K562 (cell line): Measurements from ENCODE around the gene SVBP. TPM values are rescaled to one million over a fixed set of nuclear protein-coding genes. Genes with fewer than 3 reads are reported as not detected.

Experiments used
- BHLHE40 ChIP-seq: IDR thresholded peaks from 2 replicates; pipeline ENCODE4 v1.6.1; 2011; ENCODE audit warnings: low read length, improper control_type of control experiment
- CBX1 ChIP-seq: sonication (generic); IDR thresholded peaks from 2 replicates; pipeline ENCODE4 v1.6.1; 2016; ENCODE audit warnings: antibody characterized with exemption, low read depth, mild to moderate bottlenecking
- CGGBP1 ChIP-seq: fragments of 250-450 bp; sonication (Bioruptor Pico); IDR thresholded peaks from 2 replicates; pipeline ENCODE4 v1.9.0; 2021; ENCODE audit warnings: mild to moderate bottlenecking
- FOXM1 ChIP-seq, 2 experiments: fragments of 450-650 bp in 1 of 2; sonication (generic) in 1 of 2; formaldehyde crosslinking in 1 of 2; IDR thresholded peaks; 2 replicates each; pipeline versions ENCODE4 v1.6.1 to v1.9.0; 2017 to 2022; ENCODE audit warnings: low read depth in 2 of 2, mild to moderate bottlenecking in 2 of 2, missing genetic modification reagents in 1 of 2, moderate library complexity in 1 of 2
- MAFG ChIP-seq: fragments of 450-650 bp; conservative IDR thresholded peaks from 2 replicates; pipeline ENCODE4 v1.6.1; 2016; ENCODE audit warnings: missing genetic modification characterization, missing compliant biosample characterization
- NELFE ChIP-seq: IDR thresholded peaks from 2 replicates; pipeline ENCODE4 v1.6.1; 2011; ENCODE audit warnings: mild to moderate bottlenecking; ENCODE audit not compliant: insufficient read depth, insufficient read length
- NR0B1 ChIP-seq: fragments of 450-650 bp; IDR thresholded peaks from one replicate; pipeline ENCODE4 v1.6.1; 2018; ENCODE audit warnings: mild to moderate bottlenecking, moderate library complexity; ENCODE audit not compliant: partially characterized antibody
- PHF20 ChIP-seq: fragments of 450-650 bp; IDR thresholded peaks from 2 replicates; pipeline ENCODE4 v1.6.1; 2018; ENCODE audit not compliant: partially characterized antibody
- RBM14 ChIP-seq: fragments of 200-400 bp; formaldehyde crosslinking; IDR thresholded peaks from 2 replicates; pipeline ENCODE4 v1.6.1; 2018; ENCODE audit warnings: low read depth, mild to moderate bottlenecking, low read length, moderate library complexity, borderline replicate concordance; ENCODE audit not compliant: insufficient read depth
- SMAD2 ChIP-seq: fragments of 150-350 bp; IDR thresholded peaks from 2 replicates; pipeline ENCODE4 v1.6.1; 2014; ENCODE audit warnings: low read depth, mild to moderate bottlenecking, low read length
- SRSF1 ChIP-seq: fragments of 200-400 bp; formaldehyde crosslinking; IDR thresholded peaks from 2 replicates; pipeline ENCODE4 v1.6.1; 2017; ENCODE audit warnings: mild to moderate bottlenecking, low read depth, low read length, moderate library complexity
- STAG1 ChIP-seq: sonication (generic); formaldehyde crosslinking; IDR thresholded peaks from 2 replicates; pipeline ENCODE4 v1.5.0; 2020; ENCODE audit warnings: missing genetic modification reagents, borderline replicate concordance
- TAF15 ChIP-seq: fragments of 200-400 bp; formaldehyde crosslinking; IDR thresholded peaks from 2 replicates; pipeline ENCODE4 v1.6.1; 2017; ENCODE audit warnings: mild to moderate bottlenecking, low read depth, low read length, moderate library complexity
- TBP ChIP-seq: optimal IDR thresholded peaks from 2 replicates; pipeline ENCODE3; 2011; ENCODE audit warnings: low read depth, low read length, improper control_type of control experiment
- WHSC1 ChIP-seq: IDR thresholded peaks from one replicate; pipeline ENCODE4 v1.6.1; 2012; ENCODE audit warnings: low read length, control low read depth, inconsistent platforms
- ZNF316 ChIP-seq: fragments of 450-650 bp; IDR thresholded peaks from 2 replicates; pipeline ENCODE4 v1.6.1; 2016
- ZNF318 ChIP-seq, 2 experiments: fragments of 450-650 bp; IDR thresholded peaks; 2 replicates each; pipeline ENCODE4 v1.6.1; 2016; ENCODE audit warnings: mild to moderate bottlenecking in 2 of 2, borderline replicate concordance in 1 of 2, low read depth in 1 of 2, moderate library complexity in 1 of 2
- ZNF561 ChIP-seq: fragments of 450-650 bp; formaldehyde crosslinking; conservative IDR thresholded peaks from 2 replicates; pipeline ENCODE4 v1.4.0; 2020; ENCODE audit warnings: mild to moderate bottlenecking, moderate library complexity
- polyA plus RNA-seq, 8 experiments: library from polyadenylated mRNA; depleted of rRNA in 4 of 8; stranded (reverse) in 5 of 8; unstranded in 3 of 8; fragments of >200 nt; fragmentation: Nextera tagmentation in 2 of 8; fragmentation: Illumina TruSeq in 1 of 8; extraction: Ambion mirVana in 2 of 8; extraction: Trizol in 1 of 8; gene quantifications; 2 replicates each; pipeline versions ENCODE4 v1.2.1 to v1.2.3, GENCODE V29; 2011 to 2014; ENCODE audit warnings: inconsistent platforms in 1 of 8, missing spikeins in 1 of 8
- total RNA-seq, 7 experiments: library from RNA; depleted of rRNA in 6 of 7; stranded (reverse); fragments of >200 nt in 6 of 7; fragmentation: Illumina TruSeq in 2 of 7; extraction: Trizol in 2 of 7; gene quantifications; 2 replicates each; pipeline versions ENCODE4 v1.2.1 to v1.2.3, GENCODE V29; 2011 to 2021; ENCODE audit warnings: low replicate concordance in 1 of 7

Gene SVBP
- total and polyA plus RNA-seq, 9 of the 15 experiments (the other 6 are each of a cell fraction or from before 2014, with no cell fraction given) = 31.7 to 49.7 (median 40.0) TPM

GRCh38 chr1:42765832-42766740, 51.1 kb downstream of the SVBP start (continued):
- TF ChIP-seq SMAD2 (no peak), RBM14 (no peak), WHSC1 (no peak), ZNF561 (CRISPR knock-in tag) (no peak), ZNF316 (no peak), CGGBP1 (CRISPR knock-in tag) (no peak), STAG1 (CRISPR knock-in tag) (no peak), NELFE (no peak), TAF15 (no peak), BHLHE40 (no peak), MAFG (tag) (no peak), CBX1 (no peak), PHF20 (no peak), FOXM1 (IDR thresholded peaks at IDR 0.05; ENCODE audit: low read depth) (no peak), FOXM1 (CRISPR knock-in tag; IDR thresholded peaks at IDR 0.05; ENCODE audit: low read depth) (peak; percentile 75), SRSF1 (no peak), ZNF318 (IDR thresholded peaks at IDR 0.05; ENCODE audit: borderline replicate concordance in 1 of 2, low read depth in 1 of 2) (no peak), TBP (peak; percentile 26), NR0B1 (no peak)
